GM18526 (cell line): ENCODE measurements around the gene MLH3.

ENCODE experiments used
- POLR2A ChIP-seq: IDR thresholded peaks from 3 replicates; pipeline ENCODE4 v1.6.1; 2011; ENCODE audit not compliant: insufficient read length; ENCODE audit errors: extremely low read depth

The MLH3 gene

GRCh38 chr14:75050852-75051555 lies at the start of gene MLH3:
MLH3 (minus strand) TSS chr14:75051467; CDS start chr14:75049655, 1,812 bp downstream.
- TF ChIP-seq POLR2A = peak; percentile 62

DNA sequence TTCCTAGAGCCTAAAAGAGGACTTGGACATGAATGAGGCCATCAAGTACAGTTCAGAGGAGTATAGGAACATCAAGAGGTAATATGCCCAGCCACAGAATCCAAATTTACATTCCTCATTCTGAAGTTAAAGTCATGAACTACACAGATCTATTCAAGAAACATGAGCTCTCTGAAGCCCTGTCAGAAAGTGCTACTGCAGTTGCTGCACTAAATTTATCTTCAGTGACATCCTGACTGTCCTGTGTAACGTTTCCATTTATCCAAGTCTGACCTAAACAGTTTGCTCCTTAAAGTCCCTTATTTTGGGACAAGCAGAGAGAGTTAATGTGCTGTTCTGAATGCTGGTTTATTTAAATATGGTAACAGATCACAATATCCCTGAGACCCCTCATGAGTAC lies 47.4 kb upstream of the MLH3 start:
- no peak for TF ChIP-seq POLR2A

DNA sequence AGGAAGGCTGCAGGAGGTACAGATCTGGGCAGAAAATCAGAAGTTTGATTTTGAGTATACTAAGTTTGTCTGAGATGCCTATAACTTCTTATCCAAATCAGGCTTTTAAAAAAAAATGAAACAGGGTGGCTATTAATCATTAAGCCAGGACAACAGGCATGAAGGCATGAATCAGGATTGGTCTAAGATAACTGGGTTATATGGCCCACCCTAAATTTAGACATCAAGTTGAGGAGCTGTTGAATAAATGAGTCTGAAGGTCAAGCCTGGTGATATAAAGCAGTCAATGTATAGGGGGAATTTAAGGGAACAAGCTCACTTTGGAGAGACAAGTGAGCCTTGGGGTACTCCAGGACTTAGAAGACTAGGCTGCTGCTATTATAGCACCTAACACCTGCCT lies 46.9 kb upstream of the MLH3 start:
- no peak for TF ChIP-seq POLR2A

DNA sequence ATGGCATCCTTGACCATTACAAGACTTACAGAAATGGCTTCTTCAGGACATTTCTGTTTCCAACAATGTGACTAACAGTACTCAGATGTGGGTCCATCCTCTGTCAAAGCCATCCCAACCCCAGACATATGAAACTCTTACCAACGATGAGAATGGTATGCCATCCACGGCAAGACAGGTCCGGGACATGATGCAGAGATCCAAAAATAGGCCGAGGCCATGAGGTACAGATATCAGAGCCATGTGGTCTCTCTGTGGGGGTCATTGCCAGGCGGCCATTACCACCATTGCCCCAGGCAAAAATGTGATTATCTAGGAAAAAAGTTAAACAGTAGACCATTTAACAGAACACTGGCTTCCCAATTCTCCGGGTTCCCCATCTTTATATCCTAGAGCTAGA lies 45.7 kb upstream of the MLH3 start:
- no peak for TF ChIP-seq POLR2A

- no peak for TF ChIP-seq POLR2A
Measured at GRCh38 chr14:75095690-75096089, 44.4 kb upstream of the MLH3 start.

DNA sequence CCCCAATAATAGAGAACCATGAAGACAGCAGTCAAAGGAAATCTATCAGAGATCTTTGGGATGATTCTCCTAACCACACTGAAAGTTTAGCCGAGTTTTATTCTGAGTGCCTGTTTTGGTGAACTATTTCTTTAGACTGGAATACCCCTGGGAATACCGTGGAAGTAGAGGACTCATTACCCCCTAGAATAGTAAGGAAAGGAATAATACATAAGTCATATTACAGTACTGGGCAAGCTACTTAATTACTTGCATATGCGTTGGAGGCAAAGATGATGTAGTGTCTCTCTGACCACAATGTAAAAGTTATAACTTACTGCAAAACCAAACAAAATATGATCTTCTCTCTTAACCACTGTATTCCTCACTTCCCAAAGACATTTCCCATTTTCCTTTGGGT lies 43.6 kb upstream of the MLH3 start:
- TF ChIP-seq POLR2A = no peak

GRCh38 chr14:75092698-75093097 lies 41.4 kb upstream of the MLH3 start:
- no peak for TF ChIP-seq POLR2A

DNA sequence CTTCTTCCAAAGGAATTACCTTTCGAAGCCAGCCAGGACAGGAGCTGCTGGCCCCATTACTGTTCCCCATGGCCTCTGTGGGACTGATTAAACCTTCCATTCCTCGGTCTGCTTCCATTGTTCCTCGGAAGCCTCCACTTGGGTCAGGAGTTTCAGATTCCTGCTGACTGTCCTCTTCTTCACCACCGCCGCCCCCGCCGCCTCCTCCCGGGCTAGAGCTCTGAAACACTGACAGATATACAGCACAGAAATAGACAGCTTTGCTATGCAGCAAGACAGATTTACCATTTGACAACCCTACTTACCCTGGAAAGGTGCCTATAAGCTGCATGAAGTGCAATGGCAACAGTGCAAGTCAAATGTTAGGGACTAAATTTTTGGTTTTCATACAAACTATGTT lies 40.0 kb upstream of the MLH3 start:
- no peak for TF ChIP-seq POLR2A

- no peak for TF ChIP-seq POLR2A
Measured at GRCh38 chr14:75090353-75090752, 39.1 kb upstream of the MLH3 start.

- no peak for TF ChIP-seq POLR2A
Measured at GRCh38 chr14:75088566-75089373, 37.5 kb upstream of the MLH3 start.

GRCh38 chr14:75088153-75088552 lies 36.9 kb upstream of the MLH3 start:
- TF ChIP-seq POLR2A = no peak

GRCh38 chr14:75084513-75084912 lies 33.2 kb upstream of the MLH3 start:
- TF ChIP-seq POLR2A = no peak

DNA sequence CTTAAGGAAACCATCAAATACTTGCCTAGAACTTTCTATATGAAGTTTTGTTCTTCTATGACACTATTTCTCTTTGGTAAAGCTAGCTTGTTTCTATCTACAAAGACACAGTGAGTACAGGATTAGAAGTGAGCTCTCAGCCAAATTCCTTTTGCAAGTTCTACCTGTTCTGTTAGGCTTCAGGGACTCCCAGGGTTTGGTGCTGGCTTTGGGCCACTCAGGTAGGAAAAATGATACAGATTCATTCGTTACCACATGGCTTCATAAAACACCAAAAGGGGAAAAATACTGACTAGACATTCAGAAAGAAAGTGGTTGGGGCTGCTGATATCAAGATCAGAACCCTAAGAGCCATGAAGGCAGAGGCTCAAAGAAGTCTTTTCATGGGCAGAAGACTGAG lies 32.0 kb upstream of the MLH3 start:
- TF ChIP-seq POLR2A = no peak

DNA sequence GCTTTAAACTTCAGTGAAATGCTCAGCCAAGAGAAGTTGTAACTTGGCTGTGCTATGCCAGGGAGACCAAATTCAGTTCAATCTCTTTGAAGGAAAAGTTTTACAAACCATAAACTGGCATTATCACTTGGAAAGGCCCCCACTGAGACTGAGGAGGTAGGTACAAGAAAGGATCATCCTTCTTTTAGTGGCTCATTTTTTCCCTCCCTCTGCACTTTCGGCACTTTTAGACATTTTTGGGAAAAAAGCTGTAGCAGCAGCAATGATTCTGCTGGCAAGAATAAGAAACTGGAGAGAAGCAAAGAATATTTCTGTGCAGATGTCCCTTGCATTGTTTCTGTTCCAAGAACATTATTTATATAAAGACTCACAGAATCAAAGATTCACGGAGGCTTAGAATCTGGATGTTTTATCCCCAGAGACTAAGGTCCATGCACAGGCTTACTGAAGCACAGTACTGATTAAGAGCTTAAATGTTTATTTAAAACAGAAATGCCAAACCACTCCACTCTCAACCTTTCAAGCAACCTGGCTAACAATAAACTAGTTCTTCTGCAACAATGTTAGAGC lies 30.5 kb upstream of the MLH3 start:
- no peak for TF ChIP-seq POLR2A

GRCh38 chr14:75079521-75079920 lies 28.3 kb upstream of the MLH3 start:
- TF ChIP-seq POLR2A = no peak

- no peak for TF ChIP-seq POLR2A
Measured at GRCh38 chr14:75077794-75078193, 26.5 kb upstream of the MLH3 start.

- no peak for TF ChIP-seq POLR2A
Measured at GRCh38 chr14:75070383-75070782, 19.1 kb upstream of the MLH3 start.

DNA sequence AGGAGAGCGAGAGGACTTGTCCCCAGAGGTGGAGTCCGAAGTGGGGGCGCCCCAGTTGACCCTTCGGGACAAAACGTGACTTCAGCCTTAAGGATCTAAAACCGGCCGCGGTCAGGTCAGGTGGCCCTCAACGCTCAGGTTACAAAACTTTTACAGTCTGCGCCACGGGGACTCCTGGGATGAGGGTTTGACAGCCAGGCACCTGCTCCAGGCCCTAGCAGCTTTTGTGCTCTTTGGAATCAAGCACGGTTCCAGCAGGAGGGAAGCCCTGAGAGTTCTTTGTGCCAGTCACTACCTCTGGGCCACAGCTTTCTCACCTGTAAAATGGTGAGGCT lies 18.5 kb upstream of the MLH3 start:
- no peak for TF ChIP-seq POLR2A
